ENCODE measurements around the gene C4orf50.
"Not testable (repeated sequence)": the region's sequence is repeated elsewhere in the genome, so short reads cannot be mapped to it uniquely, and the experiment has no call there.

C4orf50 gene

GRCh38 chr4:6012200-6012599, 6.0 kb downstream of the C4orf50 start:
- DNase-seq = no peak

- DNase-seq = peak; percentile 38
Observed at GRCh38 chr4:6011686-6012085, 6.5 kb downstream of the C4orf50 start.

GRCh38 chr4:6011271-6011671, 7.0 kb downstream of the C4orf50 start:
- DNase-seq = no peak

DNA sequence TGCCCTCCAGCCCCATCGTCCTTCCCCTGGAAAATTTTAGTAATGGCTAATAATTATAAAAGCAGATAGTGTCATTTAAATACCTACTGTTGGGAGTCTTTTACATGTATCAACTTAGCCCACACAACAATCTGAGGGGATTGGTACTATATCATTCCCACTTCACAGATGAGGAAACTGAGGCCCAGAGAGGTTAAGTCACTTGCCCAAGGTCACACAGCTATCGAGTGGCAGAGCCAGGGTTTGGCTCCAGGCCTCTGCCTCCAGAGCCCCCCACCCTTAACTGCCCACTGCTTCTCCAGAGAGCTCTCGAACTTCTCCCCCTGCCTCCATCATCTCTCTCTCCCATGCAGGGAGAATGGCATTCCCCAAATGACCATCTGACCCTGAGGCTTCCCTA, 7.4 kb downstream of the C4orf50 start:
- DNase-seq = no peak

DNA sequence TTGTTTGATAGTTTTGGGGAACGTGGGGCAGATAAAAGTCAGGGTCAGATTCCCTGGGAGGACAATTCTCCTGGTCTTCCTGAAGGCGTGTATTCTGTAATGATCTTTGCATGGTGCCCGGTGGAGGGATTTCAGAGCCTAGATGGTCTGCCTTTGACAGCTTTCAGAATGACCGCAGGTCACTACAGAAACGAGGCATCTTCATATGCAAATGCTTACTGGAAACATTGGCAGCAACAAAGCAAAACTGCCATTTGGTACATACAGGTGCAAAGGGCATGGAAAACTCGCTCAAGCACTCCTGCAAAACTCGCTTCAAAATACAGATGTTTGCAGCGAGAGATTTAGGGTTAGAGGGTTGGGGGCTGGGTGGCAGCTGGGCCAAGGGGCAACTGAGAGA, 8.8 kb downstream of the C4orf50 start:
- DNase-seq = no peak

GRCh38 chr4:6008766-6009385, 9.4 kb downstream of the C4orf50 start:
- DNase-seq = no peak

DNA sequence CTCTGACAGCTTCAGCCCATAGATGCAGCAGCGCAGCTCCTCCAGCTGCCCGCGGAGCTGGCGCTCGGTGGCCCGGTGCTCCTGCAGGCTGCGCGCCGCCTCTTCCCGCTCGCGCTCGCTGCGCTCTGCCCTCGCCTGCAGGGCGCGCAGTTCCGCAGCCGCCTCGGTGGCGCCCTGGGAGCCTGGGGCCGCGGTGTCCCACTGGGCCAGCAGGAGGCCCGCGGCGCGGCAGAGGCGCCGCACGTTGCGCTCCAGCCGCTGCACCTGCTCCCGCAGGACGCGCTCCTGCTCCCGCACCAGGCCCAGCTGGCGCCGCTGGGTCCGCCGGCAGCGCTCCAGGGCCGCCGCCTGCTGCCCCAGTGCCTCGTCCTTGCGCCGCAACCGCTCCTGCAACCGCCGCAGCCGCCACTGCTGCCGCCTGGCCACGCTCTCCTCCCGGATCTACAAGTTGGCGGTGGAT, 10.1 kb downstream of the C4orf50 start:
- DNase-seq = no peak

DNA sequence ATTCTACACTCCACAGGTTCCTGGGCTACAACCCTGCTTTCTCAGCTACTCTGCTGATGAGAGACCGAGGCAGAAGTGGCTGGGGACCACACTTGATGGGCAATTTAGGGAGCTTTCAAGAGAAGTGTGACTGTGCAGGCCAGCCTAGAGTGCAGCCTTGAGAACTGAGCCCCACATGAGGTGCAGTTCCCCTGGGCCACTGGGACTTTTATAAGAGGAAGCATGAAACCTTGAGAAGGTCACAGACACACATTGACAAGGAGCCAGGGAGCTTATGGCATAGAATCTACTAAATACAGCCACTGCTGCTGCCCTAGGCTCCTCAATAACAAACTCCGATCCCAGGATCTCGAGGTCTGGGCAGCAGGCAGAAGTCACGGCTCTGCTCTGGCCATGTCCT, 13.1 kb downstream of the C4orf50 start:
- no peak for DNase-seq

DNA sequence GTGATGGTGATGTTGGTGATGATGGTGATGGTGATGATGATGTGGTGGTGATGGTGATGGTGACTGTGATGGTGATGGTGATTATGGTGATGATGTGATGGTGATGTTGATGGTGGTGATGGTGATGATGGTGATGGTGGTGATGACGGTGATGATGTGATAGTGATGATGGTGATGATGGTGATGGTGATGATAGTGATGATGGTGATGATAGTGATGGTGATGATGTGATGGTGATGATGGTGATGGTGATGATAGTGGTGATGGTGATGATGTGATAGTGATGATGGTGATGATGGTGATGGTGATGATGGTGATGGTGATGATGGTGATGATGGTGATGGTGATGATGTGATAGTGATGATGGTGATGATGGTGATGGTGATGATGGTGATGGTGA, 14.7 kb downstream of the C4orf50 start:
- DNase-seq = not testable (repeated sequence)

DNA sequence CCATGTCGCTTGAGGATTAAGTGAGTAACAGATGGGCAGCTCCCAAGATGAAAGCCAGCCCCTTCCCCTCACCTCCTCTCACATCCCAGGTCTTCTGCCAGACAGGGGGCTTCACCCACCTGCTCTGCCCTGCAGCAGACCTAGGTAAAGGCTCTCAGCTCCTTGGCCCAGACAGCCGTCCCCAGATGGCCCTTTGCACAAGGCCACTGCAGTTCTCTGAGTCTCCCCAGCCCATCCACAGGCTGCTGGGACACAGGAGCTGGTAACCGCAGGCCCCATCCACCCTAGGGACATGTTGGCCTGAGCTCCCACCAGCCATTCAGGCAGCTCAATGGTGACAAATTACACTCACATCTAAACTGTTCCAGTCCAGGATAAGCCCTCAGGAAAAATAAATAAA, 15.3 kb downstream of the C4orf50 start:
- DNase-seq = no peak

DNA sequence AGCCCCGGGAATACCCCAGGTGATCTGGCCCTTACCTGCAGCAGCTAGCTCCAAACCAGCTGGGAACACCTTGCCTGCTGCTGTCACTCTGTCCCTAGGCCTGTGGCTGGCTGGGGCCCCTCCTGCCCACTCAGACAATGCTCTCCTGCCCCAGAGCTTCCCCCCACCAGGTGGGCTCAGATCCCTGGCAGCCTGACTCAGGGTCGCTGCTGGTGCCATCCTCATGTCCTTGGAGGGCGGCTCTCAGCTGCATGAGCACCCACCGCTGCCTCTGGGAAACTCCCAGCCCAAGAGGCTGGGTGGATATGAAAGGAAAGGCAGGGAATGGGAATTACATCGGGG, 15.8 kb downstream of the C4orf50 start:
- DNase-seq = no peak

DNA sequence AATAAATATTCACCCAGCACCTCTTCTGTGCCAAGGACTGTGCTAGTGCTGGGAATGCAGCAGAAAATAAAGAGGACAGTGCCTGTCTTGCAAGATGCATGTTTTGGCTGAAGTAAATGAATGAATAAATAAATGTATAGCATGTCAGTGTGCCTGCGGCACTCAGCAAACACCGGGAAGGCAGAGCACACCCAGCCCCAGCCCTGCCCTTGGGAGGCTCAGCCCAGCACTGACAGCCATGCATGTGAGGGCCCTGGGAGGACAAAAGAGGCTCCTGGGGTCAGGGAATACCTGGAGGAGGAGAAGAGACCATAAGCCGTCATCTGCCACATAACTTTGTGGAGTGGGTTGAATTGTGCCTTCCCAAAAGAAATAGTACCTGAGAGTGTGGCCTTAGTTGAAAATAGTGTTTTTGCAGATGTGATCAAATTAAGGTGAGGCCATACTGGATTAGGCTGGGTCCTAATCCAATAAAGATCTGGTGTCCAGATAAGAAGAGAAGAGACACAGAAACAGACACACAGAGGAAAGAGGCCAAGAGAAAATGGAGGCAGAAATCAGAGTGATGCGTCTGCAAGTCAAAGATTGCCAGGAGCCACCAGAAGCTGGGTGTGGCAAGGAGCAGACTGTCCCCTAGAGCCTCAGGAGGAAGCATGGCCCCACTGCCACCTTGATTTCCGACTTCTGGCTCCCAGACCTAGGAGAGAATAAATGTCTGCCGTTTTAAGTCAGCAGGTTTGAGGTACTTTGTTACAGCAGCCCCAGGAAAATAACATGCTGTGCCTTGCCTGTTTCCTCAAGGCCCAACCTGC, 16.3 kb downstream of the C4orf50 start:
- DNase-seq = no peak

DNA sequence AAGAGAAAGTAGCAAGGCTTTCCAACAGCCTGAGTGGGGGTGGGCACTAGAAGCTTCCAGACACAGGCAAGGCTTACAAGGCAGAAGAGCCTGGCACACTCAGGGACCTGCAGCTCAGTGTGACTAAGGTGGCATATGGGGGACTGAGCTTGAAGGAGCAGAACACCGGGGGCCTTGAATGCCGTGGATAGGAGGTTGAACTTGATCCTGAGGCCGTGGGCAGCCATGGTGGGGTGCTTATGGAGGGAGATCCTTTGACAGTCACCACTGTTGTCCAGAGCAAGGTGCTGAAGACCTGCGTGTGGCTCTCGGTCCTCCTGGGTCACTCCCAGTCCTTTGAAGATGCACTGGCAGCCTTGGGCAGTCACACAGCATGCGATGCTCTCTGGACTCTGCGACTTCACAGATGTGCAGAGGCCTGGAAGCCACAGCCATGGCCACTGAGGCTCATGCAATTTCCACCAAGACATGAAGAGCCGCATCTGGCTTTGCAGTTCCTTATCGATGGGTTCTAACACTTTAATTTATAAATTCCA, 18.3 kb downstream of the C4orf50 start:
- no peak for DNase-seq

GRCh38 chr4:5999356-5999755, 18.9 kb downstream of the C4orf50 start:
- DNase-seq = no peak

- peak; percentile 78 for DNase-seq
Observed at GRCh38 chr4:5998333-5998936, 19.8 kb downstream of the C4orf50 start.

DNA sequence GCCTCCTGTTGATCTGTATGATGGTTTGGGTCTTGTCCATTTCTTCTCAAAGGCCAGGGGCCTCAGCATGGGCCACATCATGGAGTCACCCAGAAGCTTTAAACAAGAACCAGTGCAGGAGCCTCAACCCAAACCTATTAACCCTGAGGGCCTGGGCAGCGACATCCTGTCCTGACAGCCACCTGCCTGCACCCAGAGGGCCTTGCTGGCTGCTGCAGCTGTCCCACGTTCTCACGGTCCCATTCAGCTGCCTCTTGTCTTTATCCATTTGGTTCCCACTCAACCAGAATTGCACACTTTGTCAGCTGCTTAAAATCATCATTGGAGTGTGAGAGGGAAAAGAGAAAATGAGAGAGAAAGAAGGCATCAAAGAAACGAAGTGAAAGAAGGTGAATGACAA, 21.6 kb downstream of the C4orf50 start:
- no peak for DNase-seq

DNA sequence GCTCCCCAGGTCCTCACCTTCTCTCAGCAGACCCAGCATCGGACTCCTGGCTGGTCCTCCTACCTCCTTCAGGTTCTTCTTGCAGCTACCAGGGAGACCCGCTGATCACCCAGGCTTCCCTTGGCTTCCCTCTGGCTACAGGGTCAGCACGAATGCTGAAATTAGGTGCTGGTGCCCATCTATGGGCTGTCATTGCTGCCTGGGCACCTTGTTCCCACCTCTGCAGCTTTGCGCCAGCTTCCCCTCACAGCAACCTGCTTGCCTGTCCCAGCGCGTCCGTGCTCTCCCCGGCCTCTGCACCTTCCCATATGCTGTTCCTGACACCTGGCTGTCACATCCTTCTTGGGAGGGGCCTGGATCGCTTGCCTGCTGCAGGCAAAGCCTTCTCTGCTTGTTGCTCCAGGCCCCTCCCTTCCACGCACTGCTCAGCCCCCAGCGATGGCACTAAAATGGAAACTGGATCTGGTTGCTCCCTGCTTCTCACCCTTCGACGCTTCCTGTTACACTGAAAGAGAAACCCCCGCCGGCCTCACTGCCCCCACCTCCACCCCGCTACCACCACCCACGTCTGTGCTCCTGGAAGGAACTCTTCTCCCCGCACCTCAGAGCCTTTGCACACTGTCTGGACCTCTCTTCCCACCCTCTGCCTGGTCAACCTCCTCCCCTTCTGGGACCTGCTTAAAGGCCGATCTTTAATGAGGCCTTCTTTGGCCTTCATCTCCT, 22.2 kb downstream of the C4orf50 start:
- no peak for DNase-seq

GRCh38 chr4:5993876-5994811, 24.1 kb downstream of the C4orf50 start:
- DNase-seq = no peak

DNA sequence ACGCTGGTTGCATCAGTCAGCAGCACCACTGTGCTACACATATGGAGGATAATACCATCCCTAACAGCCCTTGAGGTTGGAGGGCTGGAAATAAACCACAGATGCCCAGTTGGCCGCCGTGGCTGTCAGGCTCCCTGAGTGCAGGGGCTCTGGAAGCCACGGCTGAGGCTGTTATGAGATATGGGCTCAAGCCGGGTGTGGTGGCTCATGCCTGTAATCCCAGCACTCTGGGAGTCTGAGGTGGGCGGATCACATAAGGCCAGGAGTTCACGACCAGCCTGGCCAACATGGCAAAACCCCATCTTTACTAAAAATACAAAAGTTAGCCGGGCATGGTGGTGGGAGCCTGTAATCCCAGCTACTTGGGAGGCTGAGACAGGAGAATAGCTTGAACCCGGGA, 24.9 kb downstream of the C4orf50 start:
- DNase-seq = not testable (repeated sequence)

GRCh38 chr4:5992828-5993321, 25.4 kb downstream of the C4orf50 start:
- no peak for DNase-seq

GRCh38 chr4:5992171-5992827, 25.9 kb downstream of the C4orf50 start:
- no peak for DNase-seq
